Body of pancreas (tissue), 4 donors: ENCODE data around the gene CBLIF.

ENCODE experiments used
- CTCF ChIP-seq, 7 experiments: fragments of 450-650 bp in 4 of 7; fragments of 200-600 bp in 3 of 7; sonication (generic) in 3 of 7; IDR thresholded peaks; one replicate each; pipeline ENCODE4 v1.5.1; 2016 to 2019; ENCODE audit warnings: antibody characterized with exemption in 7 of 7
- POLR2A ChIP-seq, 3 donors: fragments of 450-650 bp; IDR thresholded peaks; one replicate each; pipeline ENCODE4 v1.6.1; 2016; ENCODE audit warnings: antibody characterized with exemption in 3 of 3, mild to moderate bottlenecking in 2 of 3

- TF ChIP-seq CTCF (IDR thresholded peaks at IDR 0.05) (no peak), POLR2A (IDR thresholded peaks at IDR 0.05) (no peak)
Measured at GRCh38 chr11:59879567-59879966, 34.3 kb upstream of the CBLIF start.
